A549 (cell line): Measurements from ENCODE around the gene CDC14B. TPM values are rescaled to one million over a fixed set of nuclear protein-coding genes. Genes with fewer than 3 reads are reported as not detected.

Experiments
- ATAC-seq, 2 experiments: fragments of 200-7000 bp in 1 of 2; fragments of >200 bp in 1 of 2; cut with Nextera tagmentation in 1 of 2; cut with Tn5 transposase in 1 of 2; 3 replicates each; pipeline versions ENCODE4 v1.8.0 to v1.9.1; 2018 to 2020; ENCODE audit warnings: mild to moderate bottlenecking in 1 of 2, moderate library complexity in 1 of 2
- CTCF ChIA-PET: fragments of 300-600 bp; sonication (Branson Sonifier 250); formaldehyde crosslinking; extraction: SDS; loops from one replicate; lab custom pipeline; 2021; ENCODE audit warnings: antibody characterized with exemption, inconsistent platforms; lab: Yijun Ruan, JAX
- POLR2A ChIA-PET: fragments of 350-600 bp; formaldehyde crosslinking; extraction: SDS; loops from one replicate; lab custom pipeline; 2021; ENCODE audit warnings: antibody characterized with exemption, inconsistent platforms; lab: Yijun Ruan, JAX
- DNase-seq, 2 experiments: peaks; one replicate each; pipeline versions ENCODE4 v3.0.0 to v3.0.0-alpha.2; 2011 to 2016; ENCODE audit warnings: low read depth in 1 of 2, low spot score in 1 of 2
- FAIRE-seq: peaks from 2 replicates; lab custom pipeline; 2011; peaks lifted over from hg19 to GRCh38; lab: Jason Lieb, UNC
- H3K27ac ChIP-seq, 2 experiments: fragments of >200 bp; sonication (Bioruptor Twin); formaldehyde crosslinking; 3 replicates each; pipeline ENCODE4 v1.5.1; 2016 to 2017
- H3K4me1 ChIP-seq: fragments of >200 bp; sonication (Bioruptor Twin); formaldehyde crosslinking; 3 replicates; pipeline ENCODE4 v1.6.1; 2016
- H3K4me2 ChIP-seq: fragments of >200 bp; sonication (Bioruptor Twin); formaldehyde crosslinking; 3 replicates; pipeline ENCODE4 v1.6.1; 2016
- H3K4me3 ChIP-seq: fragments of >200 bp; sonication (Bioruptor Twin); formaldehyde crosslinking; 3 replicates; pipeline ENCODE4 v1.5.1; 2016
- H3K9me3 ChIP-seq: fragments of >200 bp; sonication (Bioruptor Twin); formaldehyde crosslinking; 3 replicates; pipeline ENCODE4 v1.6.1; 2016
- BCL3 ChIP-seq: fragments of >200 bp; sonication (Bioruptor Twin); formaldehyde crosslinking; IDR thresholded peaks from 3 replicates; pipeline ENCODE4 v1.6.1; 2016
- CTCF ChIP-seq: fragments of >200 bp; sonication (Bioruptor Twin); formaldehyde crosslinking; IDR thresholded peaks from 3 replicates; pipeline ENCODE4 v1.5.1; 2016
- E2F6 ChIP-seq: IDR thresholded peaks from 2 replicates; pipeline ENCODE4 v1.6.1; 2012; ENCODE audit warnings: low read depth, borderline replicate concordance
- ELK1 ChIP-seq: fragments of 150-350 bp; IDR thresholded peaks from 2 replicates; pipeline ENCODE4 v1.6.1; 2014; ENCODE audit warnings: low read depth, mild to moderate bottlenecking, low read length
- ESRRA ChIP-seq: fragments of 150-350 bp; IDR thresholded peaks from 2 replicates; pipeline ENCODE4 v1.6.1; 2014; ENCODE audit warnings: mild to moderate bottlenecking, low read length, borderline replicate concordance
- HOXA7 ChIP-seq: fragments of 250-450 bp; sonication (Bioruptor Pico); IDR thresholded peaks from 2 replicates; pipeline ENCODE4 v1.5.0; 2020; ENCODE audit warnings: mild to moderate bottlenecking, moderate library complexity
- JUN ChIP-seq, 2 experiments: fragments of >200 bp; sonication (Bioruptor Twin); formaldehyde crosslinking; IDR thresholded peaks; 2 replicates in 1 of 2; 3 replicates in 1 of 2; pipeline ENCODE4 v1.6.1; 2016 to 2017
- KDM5A ChIP-seq: fragments of 200-600 bp; sonication (generic); IDR thresholded peaks from 2 replicates; pipeline ENCODE4 v1.6.1; 2016; ENCODE audit warnings: antibody characterized with exemption, mild to moderate bottlenecking
- MAFK ChIP-seq: fragments of 450-650 bp; IDR thresholded peaks from 2 replicates; pipeline ENCODE4 v1.6.1; 2014; ENCODE audit not compliant: partially characterized antibody
- MAX ChIP-seq: IDR thresholded peaks from 2 replicates; pipeline ENCODE4 v1.6.1; 2012
- MYC ChIP-seq: IDR thresholded peaks from 2 replicates; pipeline ENCODE4 v1.6.1; 2012; ENCODE audit warnings: mild to moderate bottlenecking, inconsistent platforms, low read length, improper control_type of control experiment, borderline replicate concordance
- PHF8 ChIP-seq: fragments of 200-600 bp; sonication (generic); IDR thresholded peaks from 2 replicates; pipeline ENCODE4 v1.6.1; 2016; ENCODE audit warnings: low read depth, mild to moderate bottlenecking, antibody characterized with exemption, moderate library complexity, borderline replicate concordance
- POLR2A ChIP-seq: IDR thresholded peaks from 2 replicates; pipeline ENCODE4 v1.6.1; 2012; ENCODE audit warnings: mild to moderate bottlenecking, low read length
- RAD21 ChIP-seq, 2 experiments: fragments of >200 bp in 1 of 2; sonication (Bioruptor Twin) in 1 of 2; formaldehyde crosslinking in 1 of 2; IDR thresholded peaks in 1 of 2; conservative IDR thresholded peaks in 1 of 2; 2 replicates in 1 of 2; 3 replicates in 1 of 2; pipeline ENCODE4 v1.6.1; 2012 to 2018; ENCODE audit warnings: inconsistent platforms in 1 of 2
- SMC3 ChIP-seq: fragments of >200 bp; sonication (Bioruptor Twin); formaldehyde crosslinking; IDR thresholded peaks from 3 replicates; pipeline ENCODE4 v1.6.1; 2018; ENCODE audit warnings: inconsistent platforms
- WGBS: methylation state at CpG from one replicate; pipeline ENCODE4 v1.1.6; 2017; ENCODE audit errors: missing lambda C conversion rate; 5-methylcytosine and 5-hydroxymethylcytosine counted together
- polyA plus RNA-seq, 4 experiments: library from polyadenylated mRNA; depleted of rRNA in 3 of 4; stranded (reverse); fragments of >200 nt; fragmentation: RNase III in 1 of 4; extraction: RNeasy Plus Mini Kit Qiagen cat#74134 plus additional on column Dnase treatment in 1 of 4; gene quantifications; 2 replicates in 3 of 4; 3 replicates in 1 of 4; pipeline ENCODE4 v1.2.3, GENCODE V29; 2011 to 2017

CDC14B gene
- polyA plus RNA-seq, 2 of the 4 experiments (the other 2 are of a cell fraction) = 9.9 to 17.3 TPM

GRCh38 chr9:96567203-96567700 is 52.4 kb downstream of the CDC14B start:
- CTCF ChIA-PET = interaction anchor here (0.6 to 3.4 kb wide), 16 partner anchors 10 to 287 kb away, joined by 3 to 15 read pairs (median 4); partner anchors contain the start of genes HABP4 and ZNF782
- Histone ChIP-seq H3K4me1 (peaks cover 16% of the 10 kb centered on the region), H3K27ac (peak overlapping the region; percentile 87 to 98), H3K9me3 (no peaks in the 10 kb centered on the region), H3K4me3 (peak overlapping the region; percentile 64), H3K4me2 (peak overlapping the region; percentile 87)
- 5% methylated on average over 20 of the region's 20 CpGs for WGBS
- FAIRE-seq = no peak
- ATAC-seq = peak; percentile 69 to 82
- DNase-seq = no peak
- TF ChIP-seq HOXA7 (CRISPR knock-in tag) (no peak), E2F6 (peak; percentile 1; the same call in 1 of the 2 replicates), MAFK (no peak), SMC3 (no peak), MAX (no peak; the same call in 1 of the 2 replicates)
- POLR2A ChIA-PET = interaction anchor here (0.6 to 1.0 kb wide), 2 partner anchors 44 to 223 kb away, joined by 3 to 7 read pairs; no protein-coding TSS in a partner anchor

- ChIA-PET CTCF (interaction anchor here (0.6 to 3.4 kb wide), 22 partner anchors 9 to 288 kb away, joined by 3 to 15 read pairs (median 4); partner anchors contain the start of genes HABP4 and ZNF782), POLR2A (interaction anchor here (1.0 kb wide), 1 partner anchor 222 kb away, joined by 7 read pairs; no protein-coding TSS in a partner anchor)
- ATAC-seq (peak; percentile 89 to 91), FAIRE-seq (no peak), DNase-seq (peak; percentile 71 to 77)
- no peaks in the 10 kb centered on the region for H3K9me3 ChIP-seq
- TF ChIP-seq PHF8 = 0 out of 2 replicates have a peak, but pooled peaks have one; percentile 69
- peak; percentile 20; the same call in 1 of the 2 replicates for TF ChIP-seq POLR2A
- peak; percentile 55 for TF ChIP-seq MAX
- peak; percentile 15 to 53; a peak in 4 of 5 replicates for TF ChIP-seq RAD21 (conservative IDR thresholded peaks at IDR 0.05 in 1 of 2, IDR thresholded peaks at IDR 0.05 in 1 of 2)
- no peak for TF ChIP-seq ESRRA
- TF ChIP-seq ELK1 = no peak
- 0 out of 2 replicates have a peak, but pooled peaks have one; percentile 31 for TF ChIP-seq MYC
- TF ChIP-seq SMC3 = peak; percentile 53
- TF ChIP-seq E2F6 = peak; percentile 57; the same call in 1 of the 2 replicates
- TF ChIP-seq CTCF = peak; percentile 70
- 0 out of 3 replicates have a peak, but pooled peaks have one; percentile 42 for TF ChIP-seq BCL3
- TF ChIP-seq JUN (IDR thresholded peaks at IDR 0.05) = peak in 1 of 2 experiments; percentile 56; a peak in 1 of 5 replicates
- TF ChIP-seq KDM5A = no peak
- 1% methylated on average over 20 of the region's 59 CpGs for WGBS
- peak overlapping the region; percentile 87 for H3K4me2 ChIP-seq
- H3K4me3 ChIP-seq = peak overlapping the region; percentile 64
- H3K27ac ChIP-seq = peak overlapping the region; percentile 87 to 98
- H3K4me1 ChIP-seq = peaks cover 16% of the 10 kb centered on the region
These were observed 53.0 kb downstream of the CDC14B start for GRCh38 chr9:96566498-96567202.
